Right lobe of liver (tissue), 6 donors: ENCODE data around the gene CBX2. TPM values are rescaled to one million over a fixed set of nuclear protein-coding genes. Genes with fewer than 3 reads are reported as not detected.

Experiments
- ATAC-seq, 4 donors: fragments of 200-7000 bp; cut with Tn5 transposase; one replicate each; pipeline ENCODE4 v1.9.1; 2020; ENCODE audit warnings: mild to moderate bottlenecking in 4 of 4, moderate library complexity in 4 of 4
- DNase-seq, 3 donors: peaks; one replicate each; pipeline ENCODE4 v3.0.0-alpha.2; 2020
- H3K27ac ChIP-seq, 3 donors: fragments of 200-600 bp; one replicate each; pipeline ENCODE4 v1.8.0; 2022
- H3K27me3 ChIP-seq, 2 donors: fragments of 200-600 bp; one replicate each; pipeline ENCODE4 v1.8.0; 2022
- H3K36me3 ChIP-seq, 4 donors: fragments of 200-600 bp; sonication (generic) in 1 of 4; one replicate each; pipeline versions ENCODE4 v1.5.1 to v1.8.0; 2017 to 2022; ENCODE audit warnings: control low read depth in 1 of 4
- H3K4me1 ChIP-seq, 4 donors: fragments of 200-600 bp; sonication (generic) in 1 of 4; one replicate each; pipeline versions ENCODE4 v1.5.1 to v1.8.0; 2017 to 2022; ENCODE audit warnings: control low read depth in 1 of 4
- H3K4me3 ChIP-seq, 3 donors: fragments of 200-600 bp; one replicate each; pipeline ENCODE4 v1.8.0; 2022
- H3K9me3 ChIP-seq, 4 donors: fragments of 200-600 bp; sonication (generic) in 1 of 4; one replicate each; pipeline versions ENCODE4 v1.5.1 to v1.8.0; 2017 to 2022; ENCODE audit warnings: control low read depth in 1 of 4
- POLR2A ChIP-seq: fragments of 450-650 bp; IDR thresholded peaks from one replicate; pipeline ENCODE4 v1.6.1; 2017; ENCODE audit warnings: antibody characterized with exemption, mild to moderate bottlenecking
- WGBS: methylation state at CpG from one replicate; pipeline ENCODE4 v1.1.6; 2018; ENCODE audit warnings: low coverage, low lambda C conversion rate; ENCODE audit not compliant: insufficient coverage; ENCODE audit errors: missing lambda C conversion rate; 5-methylcytosine and 5-hydroxymethylcytosine counted together
- intact Hi-C, 2 donors: fragments of 100-400 bp; cut with DNase I; formaldehyde crosslinking; loops; one replicate each; pipeline versions ENCODE4 v1.11.2 to v1.14.1; 2022
- total RNA-seq, 6 experiments: library from RNA; depleted of rRNA in 2 of 6; stranded (reverse); fragments of >200 nt in 2 of 6; fragmentation: NEBNext Ultra II Directional in 3 of 6; extraction: Animal tissue kit (Norgen Biotek cat#: 25700) in 3 of 6; gene quantifications; one replicate each; pipeline versions ENCODE4 v1.1.0 to v1.2.4, GENCODE V29; 2016 to 2023
- TF ChIP-seq, protein P1 (sequence below), 4 donors: fragments of 200-600 bp in 3 of 4; fragments of 450-650 bp in 1 of 4; IDR thresholded peaks; one replicate each; pipeline versions ENCODE4 v1.5.1 to v1.8.0; 2016 to 2022; ENCODE audit warnings: antibody characterized with exemption in 4 of 4, mild to moderate bottlenecking in 2 of 4
- donor health status: DM: no; HTN: yes; CAD: no.
- donor health status: DM: no; HTN: no; CAD: no.
- donor health status: DM: no; HTN: no; CAD: no.
- donor health status: DM: no; HTN: yes; CAD: no.
- donor health status: DM: no; HTN: yes; CAD: no.

Gene CBX2
- total RNA-seq, 6 experiments from 2014 or later: 0.33 to 3.5 (median 1.1) TPM

DNA sequence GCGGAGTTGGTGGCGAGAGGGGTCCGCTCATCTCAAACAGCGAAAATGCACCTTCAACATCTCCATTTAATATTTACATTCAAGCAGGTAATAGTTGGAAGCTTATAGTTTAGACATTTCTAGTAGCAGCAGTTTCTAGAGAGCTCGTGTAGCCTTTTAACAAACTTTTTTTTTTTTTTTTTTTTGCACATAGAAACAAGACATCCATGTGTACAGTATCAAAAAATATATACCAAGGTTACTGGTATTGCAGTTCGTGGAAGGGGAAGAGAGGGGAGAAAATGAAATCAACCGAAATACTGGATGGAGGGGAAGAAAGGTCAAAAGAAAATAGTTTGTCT, 55.1 kb downstream of the CBX2 start:
- Histone ChIP-seq H3K36me3 (peaks cover 0 to 15% (median 6%) of the 10 kb centered on the region in 4 donors), H3K27me3 (no peaks in the 10 kb centered on the region), H3K4me3 (peak overlapping the region; percentile 36 to 61 (median 50)), H3K4me1 (peaks cover 0 to 51% (median 23%) of the 10 kb centered on the region in 4 donors), H3K9me3 (no peaks in the 10 kb centered on the region), H3K27ac (peak overlapping the region in 1 of 3 donors; percentile 98)
- 32% methylated on average over 7 of the region's 7 CpGs for WGBS
- intact Hi-C loops: no loop called here
- ATAC-seq (no peak), DNase-seq (no peak)
- no peak for TF ChIP-seq POLR2A
- TF ChIP-seq, protein P1, sequence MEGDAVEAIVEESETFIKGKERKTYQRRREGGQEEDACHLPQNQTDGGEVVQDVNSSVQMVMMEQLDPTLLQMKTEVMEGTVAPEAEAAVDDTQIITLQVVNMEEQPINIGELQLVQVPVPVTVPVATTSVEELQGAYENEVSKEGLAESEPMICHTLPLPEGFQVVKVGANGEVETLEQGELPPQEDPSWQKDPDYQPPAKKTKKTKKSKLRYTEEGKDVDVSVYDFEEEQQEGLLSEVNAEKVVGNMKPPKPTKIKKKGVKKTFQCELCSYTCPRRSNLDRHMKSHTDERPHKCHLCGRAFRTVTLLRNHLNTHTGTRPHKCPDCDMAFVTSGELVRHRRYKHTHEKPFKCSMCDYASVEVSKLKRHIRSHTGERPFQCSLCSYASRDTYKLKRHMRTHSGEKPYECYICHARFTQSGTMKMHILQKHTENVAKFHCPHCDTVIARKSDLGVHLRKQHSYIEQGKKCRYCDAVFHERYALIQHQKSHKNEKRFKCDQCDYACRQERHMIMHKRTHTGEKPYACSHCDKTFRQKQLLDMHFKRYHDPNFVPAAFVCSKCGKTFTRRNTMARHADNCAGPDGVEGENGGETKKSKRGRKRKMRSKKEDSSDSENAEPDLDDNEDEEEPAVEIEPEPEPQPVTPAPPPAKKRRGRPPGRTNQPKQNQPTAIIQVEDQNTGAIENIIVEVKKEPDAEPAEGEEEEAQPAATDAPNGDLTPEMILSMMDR (IDR thresholded peaks at IDR 0.05): no peak

DNA sequence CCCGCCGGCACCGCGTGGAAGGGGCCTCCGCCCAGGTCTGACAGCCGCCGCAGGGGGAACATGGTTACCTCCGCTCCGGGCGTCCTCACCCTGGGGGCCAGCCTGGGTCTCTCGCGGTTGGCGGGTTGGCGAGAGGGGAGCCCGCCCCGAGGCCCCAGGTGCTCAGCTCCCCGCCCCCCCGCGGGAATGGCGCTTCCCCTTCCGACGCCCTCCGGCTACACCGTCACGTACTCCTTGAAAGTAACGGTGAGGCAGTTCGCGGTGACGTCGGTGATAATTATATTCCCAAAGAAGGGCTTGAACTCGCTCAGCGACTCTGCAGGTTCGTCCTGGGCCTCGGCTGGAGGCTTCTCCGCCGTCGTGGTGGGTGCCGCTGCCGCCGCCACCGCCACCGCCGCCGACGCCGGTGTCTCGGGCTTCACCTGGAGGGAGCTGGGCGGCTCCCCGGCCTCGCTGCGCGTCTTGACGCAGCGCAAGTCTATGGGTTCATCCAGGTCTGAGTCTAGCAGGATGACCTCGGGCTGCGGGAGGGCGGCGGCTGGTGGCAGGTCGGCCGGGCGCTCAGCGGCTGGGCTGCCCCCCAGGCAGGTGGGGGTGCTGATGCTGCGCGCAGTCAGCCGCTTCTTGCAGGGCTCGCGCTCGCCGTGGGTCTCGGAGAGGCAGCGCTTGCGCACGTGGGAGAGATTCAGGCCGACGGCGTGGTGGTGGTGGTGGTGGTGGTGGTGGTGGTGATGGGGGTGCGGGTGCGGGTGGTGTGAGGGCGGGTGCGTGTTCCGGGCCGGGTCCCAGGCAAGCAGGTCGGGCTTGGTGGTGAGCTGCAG, 56.0 kb downstream of the CBX2 start:
- no peak for ATAC-seq
- WGBS: 87% methylated on average over 12 of the region's 83 CpGs
- peak in 1 of 3 donors; percentile 39 for DNase-seq
- peak overlapping the region in 1 of 3 donors; percentile 45 for H3K27ac ChIP-seq
- intact Hi-C loops: no loop called here
- no peaks in the 10 kb centered on the region for H3K9me3 ChIP-seq
- no peaks in the 10 kb centered on the region for H3K27me3 ChIP-seq
- no peak overlapping the region for H3K4me3 ChIP-seq
- peaks cover 0 to 51% (median 23%) of the 10 kb centered on the region in 4 donors for H3K4me1 ChIP-seq
- peaks cover 0 to 15% (median 6%) of the 10 kb centered on the region in 4 donors for H3K36me3 ChIP-seq
- TF ChIP-seq POLR2A: no peak
- TF ChIP-seq, protein P1 (IDR thresholded peaks at IDR 0.05): no peak

DNA sequence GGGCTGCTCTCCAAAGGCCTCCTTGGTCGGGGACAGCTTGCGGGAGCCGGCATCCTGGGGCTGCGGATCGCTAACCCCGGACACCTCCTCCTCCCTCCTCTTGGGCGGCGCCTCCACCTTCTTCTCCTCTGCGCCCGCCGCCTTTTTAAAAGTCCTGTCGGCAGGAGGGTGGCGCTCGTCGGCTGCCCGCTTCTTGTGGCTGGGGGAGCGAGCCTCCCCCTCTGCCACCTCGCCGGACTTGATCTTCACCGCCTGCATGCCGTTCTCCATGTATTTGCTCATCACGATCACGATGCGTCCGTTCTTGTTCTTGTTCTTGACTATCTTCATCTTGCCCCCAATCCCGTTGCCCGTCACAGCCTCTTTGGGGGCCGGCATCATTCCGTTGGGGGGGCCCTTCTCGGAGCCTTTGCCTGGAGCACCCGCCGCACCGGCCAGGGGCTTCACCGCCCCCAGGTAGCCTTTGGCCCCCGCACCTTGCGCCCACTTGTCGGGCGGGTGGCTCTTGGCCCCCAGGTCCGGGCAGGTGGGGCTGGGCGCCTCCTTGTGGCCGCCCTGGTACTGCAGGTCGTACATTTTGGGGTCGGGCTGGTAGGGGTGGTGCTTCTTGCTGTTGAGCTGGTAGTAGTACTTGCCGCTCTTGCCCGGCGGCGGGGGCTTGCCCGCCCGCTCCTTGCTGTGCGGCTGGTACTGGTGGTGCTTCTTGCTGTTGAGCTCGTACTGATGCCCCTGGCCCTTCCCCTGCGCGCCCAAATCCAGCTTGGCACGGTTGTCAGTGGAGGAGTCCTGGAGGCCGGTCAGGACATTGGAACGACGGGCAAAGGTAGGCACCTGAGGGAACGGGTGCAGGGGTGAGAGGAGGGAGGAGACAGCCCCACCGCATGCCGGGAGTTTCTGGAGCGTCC, 56.9 kb downstream of the CBX2 start:
- Histone ChIP-seq H3K4me3 (no peak overlapping the region), H3K4me1 (peaks cover 0 to 48% (median 23%) of the 10 kb centered on the region in 4 donors), H3K27me3 (no peaks in the 10 kb centered on the region), H3K36me3 (peaks cover 0 to 15% (median 6%) of the 10 kb centered on the region in 4 donors), H3K9me3 (no peaks in the 10 kb centered on the region), H3K27ac (peak overlapping the region in 1 of 3 donors; percentile 99)
- intact Hi-C loops: no loop called here
- WGBS: 72% methylated on average over 29 of the region's 61 CpGs
- ATAC-seq: no peak
- TF ChIP-seq POLR2A: no peak
- TF ChIP-seq, protein P1 (IDR thresholded peaks at IDR 0.05): peak; percentile 51 to 74 (median 64)
- peak in 2 of 3 donors; percentile 35 to 68 for DNase-seq

DNA sequence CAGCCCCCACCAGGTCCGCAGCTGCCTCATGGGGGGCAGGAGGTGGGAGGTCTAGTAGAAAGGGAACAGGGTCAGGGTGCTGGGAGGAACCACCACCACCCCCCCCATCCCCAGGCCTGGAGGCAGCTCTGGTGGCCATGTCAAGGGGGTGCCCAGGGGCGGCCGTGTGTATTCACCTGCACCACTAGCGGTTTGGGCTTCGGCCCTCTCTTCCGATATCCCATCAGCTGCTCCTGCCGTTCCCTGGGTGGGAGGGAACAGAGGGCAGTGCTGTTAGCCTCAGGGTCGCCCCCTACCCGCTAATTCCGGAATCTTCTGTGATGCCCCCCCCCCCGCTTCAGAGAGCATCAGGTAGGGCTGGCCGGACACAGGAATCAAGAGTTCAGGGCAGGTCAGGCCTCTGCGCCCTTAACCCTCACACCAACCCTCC, 57.5 kb downstream of the CBX2 start:
- H3K27me3 ChIP-seq: no peaks in the 10 kb centered on the region
- TF ChIP-seq, protein P1 (IDR thresholded peaks at IDR 0.05): no peak
- TF ChIP-seq POLR2A: no peak
- H3K4me3 ChIP-seq: no peak overlapping the region
- intact Hi-C loops: no loop called here
- H3K9me3 ChIP-seq: no peaks in the 10 kb centered on the region
- H3K4me1 ChIP-seq: peaks cover 0 to 53% (median 23%) of the 10 kb centered on the region in 4 donors
- ATAC-seq: no peak
- H3K27ac ChIP-seq: peak overlapping the region in 1 of 3 donors; percentile 99
- WGBS: 50% methylated on average over 1 of the region's 13 CpGs
- peak in 1 of 3 donors; percentile 27 for DNase-seq
- peaks cover 0 to 15% (median 6%) of the 10 kb centered on the region in 4 donors for H3K36me3 ChIP-seq
